ENCODE data around the gene TEX261.

Gene TEX261

GRCh38 chr2:70986499-70987189 is 8.0 kb downstream of the TEX261 start:
- H2AFZ ChIP-seq (ENCODE audit: low read length): no peak overlapping the region
- TF ChIP-seq CTCF (IDR thresholded peaks at IDR 0.05; ENCODE audit: low read length) (no peak), EZH2 (optimal IDR thresholded peaks at IDR 0.05; ENCODE audit: low read depth, low read length) (no peak), EZH2phosphoT487 (IDR thresholded peaks at IDR 0.05; ENCODE audit: low read length) (no peak)

GRCh38 chr2:70985956-70986355 is 8.7 kb downstream of the TEX261 start:
- TF ChIP-seq EZH2 (optimal IDR thresholded peaks at IDR 0.05; ENCODE audit: low read depth, low read length) (no peak), CTCF (IDR thresholded peaks at IDR 0.05; ENCODE audit: low read length) (no peak), EZH2phosphoT487 (IDR thresholded peaks at IDR 0.05; ENCODE audit: low read length) (no peak)
- Histone ChIP-seq H3K36me3 (replicated peaks; ENCODE audit: insufficient read depth, low read length) (no peaks in the 10 kb centered on the region; the same call in 1 of the 2 replicates), H2AFZ (ENCODE audit: low read length) (no peak overlapping the region), H3K9me3 (replicated peaks; ENCODE audit: insufficient read depth, low read length) (no peaks in the 10 kb centered on the region), H3K4me3 (ENCODE audit: low read length) (no peak overlapping the region), H4K20me1 (ENCODE audit: insufficient read depth, low read length) (peaks cover 3% of the 10 kb centered on the region; the same call in 1 of the 2 replicates), H3K9me2 (replicated peaks; ENCODE audit: insufficient read depth, low read length) (no peaks in the 10 kb centered on the region), H3K4me1 (ENCODE audit: low read length) (no peaks in the 10 kb centered on the region; the same call in 1 of the 2 replicates), H3F3A (ENCODE audit: insufficient read depth, low read length) (no peaks in the 10 kb centered on the region), H3K4me2 (ENCODE audit: low read depth, low read length) (no peak overlapping the region), H3K9ac (ENCODE audit: low read length) (no peak overlapping the region), H3K79me2 (ENCODE audit: low read length) (no peaks in the 10 kb centered on the region), H3K27ac (ENCODE audit: low read length) (no peak overlapping the region), H3K27me3 (replicated peaks; ENCODE audit: insufficient read depth, low read length) (no peaks in the 10 kb centered on the region)
- no peak for DNase-seq

More at GRCh38 chr2:70986499-70987189, 8.0 kb downstream of the TEX261 start:
- peaks cover 3% of the 10 kb centered on the region; the same call in 1 of the 2 replicates for H4K20me1 ChIP-seq (ENCODE audit: insufficient read depth, low read length)
- H3K27me3 ChIP-seq (replicated peaks; ENCODE audit: insufficient read depth, low read length): no peaks in the 10 kb centered on the region
- no peak overlapping the region for H3K27ac ChIP-seq (ENCODE audit: low read length)
- H3K9me3 ChIP-seq (replicated peaks; ENCODE audit: insufficient read depth, low read length): no peaks in the 10 kb centered on the region
- no peaks in the 10 kb centered on the region; the same call in 1 of the 2 replicates for H3K4me1 ChIP-seq (ENCODE audit: low read length)
- H3F3A ChIP-seq (ENCODE audit: insufficient read depth, low read length): no peaks in the 10 kb centered on the region
- no peak overlapping the region for H3K4me3 ChIP-seq (ENCODE audit: low read length)
- H3K9ac ChIP-seq (ENCODE audit: low read length): no peak overlapping the region
- H3K9me2 ChIP-seq (replicated peaks; ENCODE audit: insufficient read depth, low read length): no peaks in the 10 kb centered on the region
- no peak for DNase-seq
- no peaks in the 10 kb centered on the region; the same call in 1 of the 2 replicates for H3K36me3 ChIP-seq (replicated peaks; ENCODE audit: insufficient read depth, low read length)
- H3K79me2 ChIP-seq (ENCODE audit: low read length): peaks cover 6% of the 10 kb centered on the region
- no peak overlapping the region for H3K4me2 ChIP-seq (ENCODE audit: low read depth, low read length)

GRCh38 chr2:70985283-70985688 is 9.4 kb downstream of the TEX261 start:
- Histone ChIP-seq H3K79me2 (ENCODE audit: low read length) (no peaks in the 10 kb centered on the region), H3K27me3 (replicated peaks; ENCODE audit: insufficient read depth, low read length) (no peaks in the 10 kb centered on the region), H3K9ac (ENCODE audit: low read length) (no peak overlapping the region), H3K36me3 (replicated peaks; ENCODE audit: insufficient read depth, low read length) (no peaks in the 10 kb centered on the region; the same call in 1 of the 2 replicates), H3K27ac (ENCODE audit: low read length) (no peak overlapping the region), H3K9me2 (replicated peaks; ENCODE audit: insufficient read depth, low read length) (no peaks in the 10 kb centered on the region), H3K9me3 (replicated peaks; ENCODE audit: insufficient read depth, low read length) (no peaks in the 10 kb centered on the region), H4K20me1 (ENCODE audit: insufficient read depth, low read length) (peaks cover 3% of the 10 kb centered on the region; the same call in 1 of the 2 replicates), H3F3A (ENCODE audit: insufficient read depth, low read length) (no peaks in the 10 kb centered on the region), H3K4me3 (ENCODE audit: low read length) (no peak overlapping the region), H3K4me2 (ENCODE audit: low read depth, low read length) (no peak overlapping the region), H3K4me1 (ENCODE audit: low read length) (no peaks in the 10 kb centered on the region; the same call in 1 of the 2 replicates), H2AFZ (ENCODE audit: low read length) (no peak overlapping the region)
- TF ChIP-seq EZH2 (optimal IDR thresholded peaks at IDR 0.05; ENCODE audit: low read depth, low read length): no peak
- no peak for TF ChIP-seq EZH2phosphoT487 (IDR thresholded peaks at IDR 0.05; ENCODE audit: low read length)
- no peak for TF ChIP-seq CTCF (IDR thresholded peaks at IDR 0.05; ENCODE audit: low read length)
- no peak for DNase-seq
